A549 (cell line): Measurements from ENCODE around the gene FAM174B. TPM values are rescaled to one million over a fixed set of nuclear protein-coding genes. Genes with fewer than 3 reads are reported as not detected.

Experiments used
- ATAC-seq, 2 experiments: fragments of 200-7000 bp in 1 of 2; fragments of >200 bp in 1 of 2; cut with Nextera tagmentation in 1 of 2; cut with Tn5 transposase in 1 of 2; 3 replicates each; pipeline versions ENCODE4 v1.8.0 to v1.9.1; 2018 to 2020; ENCODE audit warnings: mild to moderate bottlenecking in 1 of 2, moderate library complexity in 1 of 2
- CTCF ChIA-PET: fragments of 300-600 bp; sonication (Branson Sonifier 250); formaldehyde crosslinking; extraction: SDS; loops from one replicate; lab custom pipeline; 2021; ENCODE audit warnings: antibody characterized with exemption, inconsistent platforms; lab: Yijun Ruan, JAX
- POLR2A ChIA-PET: fragments of 350-600 bp; formaldehyde crosslinking; extraction: SDS; loops from one replicate; lab custom pipeline; 2021; ENCODE audit warnings: antibody characterized with exemption, inconsistent platforms; lab: Yijun Ruan, JAX
- DNase-seq, 2 experiments: peaks; one replicate each; pipeline versions ENCODE4 v3.0.0 to v3.0.0-alpha.2; 2011 to 2016; ENCODE audit warnings: low read depth in 1 of 2, low spot score in 1 of 2
- FAIRE-seq: peaks from 2 replicates; lab custom pipeline; 2011; peaks lifted over from hg19 to GRCh38; lab: Jason Lieb, UNC
- H3K27ac ChIP-seq, 2 experiments: fragments of >200 bp; sonication (Bioruptor Twin); formaldehyde crosslinking; 3 replicates each; pipeline ENCODE4 v1.5.1; 2016 to 2017
- H3K4me1 ChIP-seq: fragments of >200 bp; sonication (Bioruptor Twin); formaldehyde crosslinking; 3 replicates; pipeline ENCODE4 v1.6.1; 2016
- H3K4me2 ChIP-seq: fragments of >200 bp; sonication (Bioruptor Twin); formaldehyde crosslinking; 3 replicates; pipeline ENCODE4 v1.6.1; 2016
- H3K4me3 ChIP-seq: fragments of >200 bp; sonication (Bioruptor Twin); formaldehyde crosslinking; 3 replicates; pipeline ENCODE4 v1.5.1; 2016
- H3K9me3 ChIP-seq: fragments of >200 bp; sonication (Bioruptor Twin); formaldehyde crosslinking; 3 replicates; pipeline ENCODE4 v1.6.1; 2016
- BCL3 ChIP-seq: fragments of >200 bp; sonication (Bioruptor Twin); formaldehyde crosslinking; IDR thresholded peaks from 3 replicates; pipeline ENCODE4 v1.6.1; 2016
- CBX8 ChIP-seq: fragments of 200-600 bp; sonication (generic); IDR thresholded peaks from 2 replicates; pipeline ENCODE4 v1.6.1; 2016
- CHD4 ChIP-seq: fragments of 200-600 bp; sonication (generic); IDR thresholded peaks from 2 replicates; pipeline ENCODE4 v1.6.1; 2016; ENCODE audit warnings: antibody characterized with exemption, mild to moderate bottlenecking, borderline replicate concordance
- CTCF ChIP-seq: fragments of >200 bp; sonication (Bioruptor Twin); formaldehyde crosslinking; IDR thresholded peaks from 3 replicates; pipeline ENCODE4 v1.5.1; 2016
- E2F6 ChIP-seq: IDR thresholded peaks from 2 replicates; pipeline ENCODE4 v1.6.1; 2012; ENCODE audit warnings: low read depth, borderline replicate concordance
- EHMT2 ChIP-seq: fragments of 200-600 bp; sonication (generic); IDR thresholded peaks from 2 replicates; pipeline ENCODE4 v1.6.1; 2016; ENCODE audit warnings: antibody characterized with exemption, low read depth, mild to moderate bottlenecking, moderate library complexity
- FOSB ChIP-seq: fragments of 250-450 bp; sonication (Bioruptor Pico); IDR thresholded peaks from 2 replicates; pipeline ENCODE4 v1.5.0; 2020; ENCODE audit warnings: mild to moderate bottlenecking, moderate library complexity
- FOSL2 ChIP-seq, 2 experiments: fragments of 450-650 bp in 1 of 2; fragments of >200 bp in 1 of 2; sonication (Bioruptor Twin) in 1 of 2; formaldehyde crosslinking; IDR thresholded peaks; 2 replicates each; pipeline versions ENCODE4 v1.5.0 to v1.6.1; 2016 to 2020; ENCODE audit warnings: mild to moderate bottlenecking in 1 of 2, moderate library complexity in 1 of 2
- HES2 ChIP-seq: fragments of >200 bp; sonication (Bioruptor Twin); formaldehyde crosslinking; IDR thresholded peaks from 2 replicates; pipeline ENCODE4 v1.6.1; 2016
- HEYL ChIP-seq: fragments of 250-450 bp; sonication (Bioruptor Pico); IDR thresholded peaks from 2 replicates; pipeline ENCODE4 v1.8.0; 2021; ENCODE audit warnings: mild to moderate bottlenecking, moderate library complexity
- JUN ChIP-seq, 2 experiments: fragments of >200 bp; sonication (Bioruptor Twin); formaldehyde crosslinking; IDR thresholded peaks; 2 replicates in 1 of 2; 3 replicates in 1 of 2; pipeline ENCODE4 v1.6.1; 2016 to 2017
- JUNB ChIP-seq: fragments of >200 bp; sonication (Bioruptor Twin); formaldehyde crosslinking; IDR thresholded peaks from 2 replicates; pipeline ENCODE4 v1.6.1; 2016
- KDM1A ChIP-seq: fragments of 200-600 bp; sonication (generic); IDR thresholded peaks from 2 replicates; pipeline ENCODE4 v1.6.1; 2016; ENCODE audit warnings: low read depth, mild to moderate bottlenecking
- KDM5A ChIP-seq: fragments of 200-600 bp; sonication (generic); IDR thresholded peaks from 2 replicates; pipeline ENCODE4 v1.6.1; 2016; ENCODE audit warnings: antibody characterized with exemption, mild to moderate bottlenecking
- MAFK ChIP-seq: fragments of 450-650 bp; IDR thresholded peaks from 2 replicates; pipeline ENCODE4 v1.6.1; 2014; ENCODE audit not compliant: partially characterized antibody
- MYC ChIP-seq: IDR thresholded peaks from 2 replicates; pipeline ENCODE4 v1.6.1; 2012; ENCODE audit warnings: mild to moderate bottlenecking, inconsistent platforms, low read length, improper control_type of control experiment, borderline replicate concordance
- NFE2L2 ChIP-seq: fragments of 150-350 bp; conservative IDR thresholded peaks from 2 replicates; pipeline ENCODE4 v1.6.1; 2014; ENCODE audit warnings: low read length
- PHF8 ChIP-seq: fragments of 200-600 bp; sonication (generic); IDR thresholded peaks from 2 replicates; pipeline ENCODE4 v1.6.1; 2016; ENCODE audit warnings: low read depth, mild to moderate bottlenecking, antibody characterized with exemption, moderate library complexity, borderline replicate concordance
- POLR2AphosphoS2 ChIP-seq: conservative IDR thresholded peaks from 2 replicates; pipeline ENCODE4 v1.6.1; 2012; ENCODE audit warnings: low read length, improper control_type of control experiment, inconsistent platforms
- RARB ChIP-seq: fragments of 250-450 bp; sonication (Bioruptor Pico); IDR thresholded peaks from 2 replicates; pipeline ENCODE4 v1.8.0; 2021; ENCODE audit warnings: mild to moderate bottlenecking, moderate library complexity
- RFX5 ChIP-seq: fragments of 450-650 bp; IDR thresholded peaks from 2 replicates; pipeline ENCODE4 v1.7.1; 2014; ENCODE audit warnings: antibody characterized with exemption, mild to moderate bottlenecking, moderate library complexity
- RNF2 ChIP-seq: fragments of 200-600 bp; sonication (generic); IDR thresholded peaks from 2 replicates; pipeline ENCODE4 v1.6.1; 2016; ENCODE audit warnings: low read depth, mild to moderate bottlenecking, antibody characterized with exemption, moderate library complexity, borderline replicate concordance
- TP53 ChIP-seq: fragments of 250-450 bp; sonication (Bioruptor Pico); IDR thresholded peaks from 2 replicates; pipeline ENCODE4 v1.5.0; 2021; ENCODE audit warnings: mild to moderate bottlenecking, moderate library complexity
- ZC3H11A ChIP-seq: fragments of 450-650 bp; IDR thresholded peaks from 2 replicates; pipeline ENCODE4 v1.6.1; 2014; ENCODE audit warnings: antibody characterized with exemption, mild to moderate bottlenecking
- ZFP36 ChIP-seq: fragments of 450-650 bp; IDR thresholded peaks from 2 replicates; pipeline ENCODE4 v1.6.1; 2014; ENCODE audit warnings: borderline replicate concordance; ENCODE audit not compliant: partially characterized antibody
- ZSCAN20 ChIP-seq: fragments of 250-450 bp; sonication (Bioruptor Pico); IDR thresholded peaks from 2 replicates; pipeline ENCODE4 v1.8.0; 2022; ENCODE audit warnings: mild to moderate bottlenecking, moderate library complexity
- WGBS: methylation state at CpG from one replicate; pipeline ENCODE4 v1.1.6; 2017; ENCODE audit errors: missing lambda C conversion rate; 5-methylcytosine and 5-hydroxymethylcytosine counted together
- polyA plus RNA-seq, 4 experiments: library from polyadenylated mRNA; depleted of rRNA in 3 of 4; stranded (reverse); fragments of >200 nt; fragmentation: RNase III in 1 of 4; extraction: RNeasy Plus Mini Kit Qiagen cat#74134 plus additional on column Dnase treatment in 1 of 4; gene quantifications; 2 replicates in 3 of 4; 3 replicates in 1 of 4; pipeline ENCODE4 v1.2.3, GENCODE V29; 2011 to 2017
- TF ChIP-seq, protein P1 (sequence below): fragments of 450-650 bp; IDR thresholded peaks from 2 replicates; pipeline ENCODE4 v1.6.1; 2014; ENCODE audit warnings: antibody characterized with exemption

Gene FAM174B
- polyA plus RNA-seq, 2 of the 4 experiments (the other 2 are of a cell fraction), result 4.6 to 13.9 TPM

DNA sequence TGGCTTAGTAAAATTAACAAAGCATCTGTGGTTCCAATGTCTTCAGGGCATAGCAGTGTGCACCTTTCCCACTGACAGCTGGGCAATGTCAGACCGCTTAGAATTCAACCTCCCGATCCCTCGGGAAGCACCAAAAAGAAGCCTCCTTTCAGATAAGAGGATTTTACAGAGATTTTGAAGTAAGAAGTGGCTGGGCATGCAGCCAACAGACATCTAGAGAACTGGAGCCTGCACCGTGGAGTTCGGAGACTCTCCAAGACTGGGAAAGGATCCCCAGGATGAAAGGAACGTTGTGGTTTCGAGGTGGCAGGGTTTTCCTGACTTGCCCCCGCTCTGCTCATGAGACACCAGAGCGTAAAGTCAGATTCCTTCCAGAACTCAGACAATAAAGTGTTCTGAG lies 5.3 kb downstream of the FAM174B start (continued):
- TF ChIP-seq ZFP36 (no peak), RNF2 (no peak)

DNA sequence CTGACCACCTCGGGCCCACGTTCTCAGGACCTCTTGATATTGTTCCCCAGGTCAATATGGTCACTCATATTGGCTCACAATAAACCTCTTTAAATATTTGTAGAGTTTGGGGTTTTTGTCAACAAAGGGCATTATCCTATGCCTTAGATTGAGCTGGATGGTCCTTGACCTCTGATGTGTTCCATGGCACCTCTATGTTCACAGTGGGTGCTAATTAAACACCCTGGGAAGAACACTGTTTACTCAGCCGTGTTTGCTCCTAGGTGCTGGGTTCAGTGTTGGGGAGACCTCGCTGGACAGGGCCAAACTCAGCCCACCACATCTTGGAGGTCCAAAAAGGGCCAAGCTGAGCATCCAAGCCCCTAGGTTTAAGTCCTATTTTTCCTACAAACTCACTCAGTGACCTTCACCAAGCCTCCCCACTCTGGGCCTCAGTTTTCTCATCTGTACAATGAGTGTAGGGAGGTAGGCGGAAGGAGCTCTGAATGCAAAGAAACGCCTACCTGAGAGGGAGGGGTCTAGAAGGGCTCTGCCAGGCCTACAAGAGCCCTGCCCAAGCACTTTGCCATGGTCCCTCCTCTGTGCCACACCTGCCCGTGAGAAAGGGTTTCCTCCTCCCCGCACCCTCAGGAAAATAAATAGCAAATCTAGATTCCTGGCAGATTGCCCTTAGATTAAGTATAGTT lies 7.2 kb downstream of the FAM174B start:
- Histone ChIP-seq H3K27ac (no peak overlapping the region), H3K4me1 (no peaks in the 10 kb centered on the region), H3K4me2 (no peak overlapping the region), H3K9me3 (no peaks in the 10 kb centered on the region), H3K4me3 (no peak overlapping the region)
- ATAC-seq (no peak), FAIRE-seq (no peak), DNase-seq (no peak)
- WGBS, result 46% methylated on average over 8 of the region's 8 CpGs
- POLR2A ChIA-PET, result no interaction called here
- no peak for TF ChIP-seq HES2
- no peak for TF ChIP-seq JUNB
- TF ChIP-seq FOSB, result no peak
- TF ChIP-seq RFX5, result no peak
- TF ChIP-seq CBX8, result no peak
- TF ChIP-seq HEYL (CRISPR knock-in tag), result no peak
- no peak for TF ChIP-seq E2F6
- no peak for TF ChIP-seq MYC
- TF ChIP-seq POLR2AphosphoS2, result no peak
- CTCF ChIA-PET, result interaction anchor here (1.2 kb wide), 1 partner anchor 66 kb away, joined by 3 read pairs; no protein-coding TSS in a partner anchor

GRCh38 chr15:92647467-92648163 lies 8.0 kb downstream of the FAM174B start:
- H3K4me3 ChIP-seq, result no peak overlapping the region
- H3K27ac ChIP-seq, result no peak overlapping the region
- DNase-seq (no peak), ATAC-seq (no peak), FAIRE-seq (no peak)
- ChIA-PET CTCF (interaction anchor here (1.1 to 1.2 kb wide), 2 partner anchors 67 to 149 kb away, joined by 3 read pairs; no protein-coding TSS in a partner anchor), POLR2A (no interaction called here)
- H3K4me1 ChIP-seq, result no peaks in the 10 kb centered on the region
- H3K9me3 ChIP-seq, result no peaks in the 10 kb centered on the region; the same call in 2 of the 3 replicates
- TF ChIP-seq FOSL2 (IDR thresholded peaks at IDR 0.05), result no peak
- no peak for TF ChIP-seq FOSL2 (CRISPR knock-in tag; IDR thresholded peaks at IDR 0.05)
- no peak for TF ChIP-seq CHD4
- no peak for TF ChIP-seq PHF8
- no peak for TF ChIP-seq MYC
- TF ChIP-seq JUN (IDR thresholded peaks at IDR 0.05), result no peak
- TF ChIP-seq ZSCAN20, result no peak
- no peak for TF ChIP-seq MAFK
- no peak for TF ChIP-seq BCL3
- TF ChIP-seq KDM1A, result no peak
- no peak for TF ChIP-seq HES2
- TF ChIP-seq, protein P1, sequence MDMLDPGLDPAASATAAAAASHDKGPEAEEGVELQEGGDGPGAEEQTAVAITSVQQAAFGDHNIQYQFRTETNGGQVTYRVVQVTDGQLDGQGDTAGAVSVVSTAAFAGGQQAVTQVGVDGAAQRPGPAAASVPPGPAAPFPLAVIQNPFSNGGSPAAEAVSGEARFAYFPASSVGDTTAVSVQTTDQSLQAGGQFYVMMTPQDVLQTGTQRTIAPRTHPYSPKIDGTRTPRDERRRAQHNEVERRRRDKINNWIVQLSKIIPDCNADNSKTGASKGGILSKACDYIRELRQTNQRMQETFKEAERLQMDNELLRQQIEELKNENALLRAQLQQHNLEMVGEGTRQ, result no peak
- TF ChIP-seq ZC3H11A, result no peak
- no peak for TF ChIP-seq CTCF
- TF ChIP-seq CBX8, result no peak
- TF ChIP-seq TP53 (CRISPR knock-in tag), result no peak
- TF ChIP-seq FOSB, result no peak
- no peak for TF ChIP-seq RARB
- no peak for TF ChIP-seq NFE2L2
- TF ChIP-seq KDM5A, result no peak
- TF ChIP-seq EHMT2, result no peak
- 84% methylated on average over 1 of the region's 1 CpG for WGBS
- H3K4me2 ChIP-seq, result no peak overlapping the region
